Measurements from ENCODE around the gene DKC1. TPM values are rescaled to one million over a fixed set of nuclear protein-coding genes. Genes with fewer than 3 reads are reported as not detected.

Gene DKC1
- total RNA-seq, 2 donors from 2014 or later = 19.5 to 34.3 TPM

- ATAC-seq (peak; percentile 25 to 59), DNase-seq (peak; percentile 35)
- intact Hi-C loops (cut with DNase I) = no loop called here
Measured at GRCh38 chrX:154734061-154734781, 28.4 kb upstream of the DKC1 start.

DNA sequence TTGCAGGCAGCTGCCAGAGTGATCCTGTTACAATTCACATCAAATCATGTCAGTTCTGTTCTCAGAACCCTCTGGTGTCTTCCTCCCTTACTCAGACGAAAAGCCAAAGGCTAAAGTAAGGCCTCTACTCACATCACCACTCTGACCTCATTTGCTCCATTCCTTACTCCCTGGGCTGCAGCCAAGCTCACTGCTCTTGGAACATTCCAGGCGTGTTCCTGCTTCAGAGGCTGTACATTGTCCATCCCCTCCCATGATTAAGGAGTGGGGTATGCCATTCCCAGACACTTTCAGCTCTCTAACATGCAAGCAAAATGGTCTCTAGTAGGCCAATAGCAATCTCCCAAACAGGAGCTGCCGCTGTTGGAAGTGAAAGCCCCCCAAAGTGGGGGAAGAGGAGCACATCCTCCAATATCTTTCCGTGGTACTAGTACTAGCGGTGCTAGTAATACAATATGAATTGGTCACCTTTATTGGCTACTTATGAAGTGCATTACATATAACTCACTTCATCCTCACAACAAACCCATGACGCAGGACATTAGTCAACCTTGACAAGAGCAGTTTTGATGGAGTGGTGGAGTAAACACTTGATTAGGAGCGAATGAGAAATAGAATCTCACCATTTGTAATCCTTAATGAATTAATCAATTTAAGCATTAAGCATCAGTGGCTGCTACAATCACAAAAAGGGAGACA is 26.8 kb upstream of the DKC1 start:
- DNase-seq = peak; percentile 81
- ATAC-seq = peak; percentile 42 to 81
- intact Hi-C loops (cut with DNase I) = no loop called here

GRCh38 chrX:154737136-154737535 is 25.5 kb upstream of the DKC1 start:
- intact Hi-C loops (cut with DNase I) = no loop called here
- DNase-seq (no peak), ATAC-seq (no peak)

GRCh38 chrX:154738011-154738738 is 24.5 kb upstream of the DKC1 start:
- peak; percentile 71 for DNase-seq
- peak; percentile 67 to 81 for ATAC-seq
- intact Hi-C loops (cut with DNase I) = no loop called here

DNA sequence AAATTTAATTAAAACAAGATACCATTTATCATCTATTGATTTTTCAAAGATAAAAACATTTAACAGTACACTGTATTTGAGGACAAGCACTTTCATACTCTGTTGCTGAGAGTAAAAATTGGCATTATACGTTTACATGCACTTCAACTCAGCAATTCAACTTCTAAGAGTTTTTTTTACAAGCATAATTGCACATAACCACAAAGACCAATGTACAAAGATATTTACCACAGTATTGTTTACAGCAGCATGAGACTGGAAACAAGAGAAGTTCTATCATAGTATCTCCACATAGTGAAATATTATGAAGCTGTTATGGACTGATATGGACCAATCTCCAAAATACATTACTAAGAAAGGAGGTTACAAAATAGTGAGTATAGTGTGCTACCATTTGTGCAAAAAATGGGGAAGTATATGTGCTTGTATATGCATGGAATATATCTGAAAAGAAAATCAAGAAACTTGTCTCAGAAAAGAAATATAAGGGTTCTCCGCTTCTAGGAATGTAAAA is 22.7 kb upstream of the DKC1 start:
- DNase-seq (no peak), ATAC-seq (no peak)
- intact Hi-C loops (cut with DNase I) = no loop called here

- no peak for DNase-seq
- intact Hi-C loops (cut with DNase I) = no loop called here
- ATAC-seq = no peak
Measured at GRCh38 chrX:154742613-154743012, 20.1 kb upstream of the DKC1 start.

DNA sequence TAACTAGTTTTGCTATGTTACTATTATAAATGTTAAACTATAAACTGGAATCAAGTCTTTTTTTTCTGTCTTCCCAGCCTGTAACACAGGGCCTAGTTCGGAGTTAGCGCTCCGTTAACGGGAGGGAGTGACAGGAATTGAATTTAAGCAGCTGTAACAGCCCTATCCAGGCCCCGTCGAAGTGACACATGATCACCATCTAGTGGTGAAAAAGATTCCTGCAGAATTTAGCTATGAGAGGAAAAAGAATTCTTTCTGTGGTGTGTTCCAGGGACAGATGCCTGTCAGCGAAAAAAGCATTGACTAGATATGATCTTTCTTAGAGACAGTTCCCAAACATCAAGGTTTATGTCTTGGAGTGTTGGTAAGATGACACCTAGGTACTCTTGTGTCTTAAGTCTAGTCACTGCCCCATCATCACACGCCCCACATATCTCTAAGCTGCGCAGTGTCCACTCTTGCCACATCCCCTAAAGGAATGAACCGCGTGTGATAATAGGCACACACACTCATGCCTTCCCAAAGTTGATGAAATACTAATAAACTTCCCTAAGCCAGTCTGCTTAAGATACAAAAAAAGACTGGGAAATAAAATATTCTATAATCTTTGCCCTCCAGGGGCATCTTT is 13.8 kb upstream of the DKC1 start:
- intact Hi-C loops (cut with DNase I) = no loop called here
- DNase-seq = peak; percentile 33
- ATAC-seq = peak; percentile 49 to 63

DNA sequence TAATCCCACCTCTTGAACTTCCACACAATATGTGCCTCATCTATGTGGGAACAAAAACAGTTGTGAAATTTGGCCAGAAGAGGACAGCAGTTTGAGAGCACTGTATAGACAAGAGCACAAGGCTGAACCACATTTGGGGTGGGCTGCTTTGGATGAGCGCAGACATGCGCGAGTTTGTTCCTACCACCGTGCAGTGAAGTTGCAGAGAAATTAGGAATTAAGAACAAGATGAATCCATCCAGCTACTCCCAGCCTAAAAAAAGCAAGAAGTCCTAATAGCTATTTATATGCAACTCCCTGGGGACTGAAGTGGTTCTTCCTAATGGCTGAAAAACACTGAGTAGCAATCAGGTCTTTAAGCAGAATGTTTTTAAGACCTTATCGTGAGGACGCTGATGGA is 12.8 kb upstream of the DKC1 start:
- no peak for DNase-seq
- peak; percentile 6 to 11 for ATAC-seq
- intact Hi-C loops (cut with DNase I) = loop anchor here in 1 of 2 donors (2.0 kb wide), 1 partner anchor 21 kb away; no protein-coding TSS in a partner anchor

DNA sequence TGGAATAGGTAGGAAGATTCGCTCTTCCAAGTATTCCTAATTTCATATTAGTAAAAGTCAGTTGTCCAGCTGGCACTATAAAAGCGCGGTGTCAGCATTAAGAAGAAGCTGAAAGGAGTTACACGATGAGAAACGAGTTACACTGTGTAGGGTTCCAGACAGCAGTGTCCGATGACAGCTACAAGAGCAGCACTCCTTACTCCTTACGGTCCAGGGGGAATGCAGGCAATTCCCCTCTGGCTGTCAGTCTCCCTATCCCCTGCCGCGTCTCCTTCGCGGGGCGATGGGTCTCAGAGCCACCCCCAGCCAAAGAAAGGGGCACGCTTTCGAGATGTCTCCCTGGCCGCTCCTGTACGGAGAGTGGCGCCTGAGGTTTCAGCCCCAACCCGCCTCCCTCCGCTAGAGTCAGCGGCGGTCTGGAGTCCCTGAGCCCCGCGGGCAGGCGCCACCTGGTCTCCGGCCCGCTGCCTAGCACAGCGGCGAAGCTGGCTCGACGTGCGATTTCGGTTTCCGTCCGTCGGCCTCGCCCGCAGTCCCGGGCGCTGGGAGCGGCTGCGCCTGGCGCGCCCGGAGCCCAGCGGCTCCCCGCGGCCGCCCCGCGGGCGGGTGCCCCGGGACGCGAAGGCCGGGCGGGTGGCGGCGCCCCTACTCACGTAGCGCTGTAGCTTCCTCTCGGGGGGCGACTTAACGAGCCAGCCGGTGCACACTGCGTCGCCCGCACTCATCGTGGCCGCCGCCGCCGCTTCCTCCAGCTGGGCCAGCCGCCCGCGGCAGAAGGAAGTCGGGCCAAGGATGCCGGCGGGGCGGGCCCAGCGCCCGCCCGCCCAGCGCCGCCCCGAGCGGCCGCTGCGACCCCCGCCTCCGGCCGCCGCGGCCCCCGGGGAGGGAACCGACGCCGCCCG is 12.1 kb upstream of the DKC1 start, which contains the start of gene GAB3:
GAB3 (minus strand) TSS at position 777 of the 902 bp plus-strand sequence; CDS start at position 725, 52 bp downstream.
- peak; percentile 51 for DNase-seq
- intact Hi-C loops (cut with DNase I) = loop anchor here in 1 of 2 donors (2.0 kb wide), 1 partner anchor 22 kb away; no protein-coding TSS in a partner anchor
- peak; percentile 67 to 71 for ATAC-seq

- DNase-seq (no peak), ATAC-seq (peak; percentile 10 to 17)
- intact Hi-C loops (cut with DNase I) = loop anchor here in 1 of 2 donors (2.0 kb wide), 1 partner anchor 22 kb away; no protein-coding TSS in a partner anchor
Measured at GRCh38 chrX:154751203-154751668, 11.4 kb upstream of the DKC1 start.

- DNase-seq (no peak), ATAC-seq (peak; percentile 66 to 79)
- intact Hi-C loops (cut with DNase I) = loop anchor here in 1 of 2 donors (2.0 kb wide), 1 partner anchor 23 kb away; no protein-coding TSS in a partner anchor
Measured at GRCh38 chrX:154751669-154752271, 10.9 kb upstream of the DKC1 start.

GRCh38 chrX:154758696-154759095 is 4.0 kb upstream of the DKC1 start:
- ATAC-seq = no peak

GRCh38 chrX:154761977-154762536 is 607 bp upstream of the DKC1 start:
- DNase-seq (no peak), ATAC-seq (no peak)
- intact Hi-C loops (cut with DNase I) = no loop called here

More at GRCh38 chrX:154758696-154759095, 4.0 kb upstream of the DKC1 start:
- intact Hi-C loops (cut with DNase I) = no loop called here
- no peak for DNase-seq

- intact Hi-C loops (cut with DNase I) = no loop called here
- ATAC-seq = no peak
- DNase-seq = no peak
Measured at GRCh38 chrX:154774622-154775021, 12.0 kb downstream of the DKC1 start.

DNA sequence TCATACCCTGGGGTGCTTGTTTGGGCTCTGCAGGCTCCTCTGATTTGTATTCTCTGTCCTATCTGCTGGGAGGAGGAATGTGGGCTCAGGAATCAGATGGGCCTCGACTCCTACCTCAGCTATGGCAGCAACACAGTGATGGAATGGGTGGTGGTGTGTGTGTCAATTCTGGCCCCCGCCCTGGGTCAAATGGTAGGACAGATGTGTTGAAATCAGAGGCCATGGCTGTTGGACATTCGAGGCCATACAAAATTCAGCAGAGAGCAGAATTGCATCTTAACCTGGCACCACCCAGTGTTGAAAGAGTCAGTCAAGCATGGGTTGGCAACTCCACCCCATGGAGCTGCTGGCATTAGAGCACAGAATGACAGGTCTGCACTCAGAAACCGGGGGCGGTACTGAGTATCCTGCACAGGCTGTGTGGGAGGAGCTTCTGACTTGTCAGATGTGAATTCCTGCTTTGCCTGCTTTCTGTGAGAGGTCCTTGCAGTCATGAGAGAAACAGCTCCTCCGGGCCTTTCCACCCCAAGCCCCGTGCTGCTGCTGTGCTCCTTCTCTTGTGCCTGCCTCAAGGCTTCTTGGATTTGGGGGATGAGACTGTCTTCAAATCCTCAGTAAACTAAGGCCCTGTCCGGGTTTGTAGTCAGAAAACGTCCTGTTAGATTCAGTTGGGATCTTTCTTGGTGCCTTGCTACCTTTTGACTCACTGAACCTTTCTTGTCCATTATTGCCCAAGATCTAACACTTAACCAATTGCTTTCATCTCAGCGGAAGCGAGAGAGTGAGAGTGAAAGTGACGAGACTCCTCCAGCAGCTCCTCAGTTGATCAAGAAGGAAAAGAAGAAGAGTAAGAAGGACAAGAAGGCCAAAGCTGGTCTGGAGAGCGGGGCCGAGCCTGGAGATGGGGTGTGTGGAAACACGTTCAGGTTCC is 13.0 kb downstream of the DKC1 start:
- no peak for DNase-seq
- peak; percentile 94 to 96 for ATAC-seq

DNA sequence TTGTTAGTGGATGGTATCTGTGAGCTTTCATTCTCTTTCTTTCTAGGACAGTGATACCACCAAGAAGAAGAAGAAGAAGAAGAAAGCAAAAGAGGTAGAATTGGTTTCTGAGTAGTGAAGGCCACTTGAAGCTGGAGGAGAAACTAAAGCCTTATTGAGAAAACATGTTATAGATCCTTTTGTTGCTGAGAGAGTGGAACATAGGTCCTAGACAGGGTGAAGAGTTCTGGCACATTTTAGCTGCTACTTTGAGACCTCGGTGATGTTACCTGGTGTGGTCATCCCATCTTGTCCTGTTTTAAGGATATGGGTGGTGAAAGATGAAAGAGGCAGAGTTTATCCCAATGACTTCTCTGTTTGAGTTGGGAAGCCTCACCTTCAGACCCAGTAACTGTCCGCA is 14.1 kb downstream of the DKC1 start:
- DNase-seq (no peak), ATAC-seq (no peak)
- intact Hi-C loops (cut with DNase I) = no loop called here

More for the DNA sequence above, 13.0 kb downstream of the DKC1 start:
- intact Hi-C loops (cut with DNase I) = no loop called here

Data from left cardiac atrium (tissue), 4 donors.